Pulmonary artery endothelial cell (primary cell): ENCODE data around the gene CAMTA1. TPM values are rescaled to one million over a fixed set of nuclear protein-coding genes. Genes with fewer than 3 reads are reported as not detected.

Source experiments
- DNase-seq: peaks from one replicate; pipeline ENCODE4 v3.0.0-alpha.2; 2011; ENCODE audit warnings: low read depth, low spot score
- total RNA-seq: library from RNA; depleted of rRNA; stranded (reverse); fragments of >200 nt; gene quantifications from 2 replicates; pipeline ENCODE4 v1.2.3, GENCODE V29; 2014

CAMTA1 gene
- total RNA-seq, 1 donor from 2014 or later, result 54.0 TPM

GRCh38 chr1:6873298-6874015 is 88.2 kb downstream of the CAMTA1 start:
- no peak for DNase-seq

- no peak for DNase-seq
Observed at GRCh38 chr1:6874298-6874697, 89.0 kb downstream of the CAMTA1 start.

GRCh38 chr1:6880951-6881690 is 95.9 kb downstream of the CAMTA1 start:
- no peak for DNase-seq

GRCh38 chr1:6882414-6882813 is 97.2 kb downstream of the CAMTA1 start:
- no peak for DNase-seq

- no peak for DNase-seq
Observed at GRCh38 chr1:6884652-6885153, 99.4 kb downstream of the CAMTA1 start.

- no peak for DNase-seq
Observed at GRCh38 chr1:6885426-6885825, 100.2 kb downstream of the CAMTA1 start.

GRCh38 chr1:6886523-6886922 is 101.3 kb downstream of the CAMTA1 start:
- no peak for DNase-seq

- no peak for DNase-seq
Observed at GRCh38 chr1:6888268-6888667, 103.0 kb downstream of the CAMTA1 start.

- DNase-seq, result no peak
Observed at GRCh38 chr1:6888870-6889269, 103.6 kb downstream of the CAMTA1 start.

- peak; percentile 15 for DNase-seq
Observed at GRCh38 chr1:6889875-6890480, 104.7 kb downstream of the CAMTA1 start.

GRCh38 chr1:6890686-6891085 is 105.4 kb downstream of the CAMTA1 start:
- no peak for DNase-seq

- DNase-seq, result no peak
Observed at GRCh38 chr1:6891781-6892579, 106.7 kb downstream of the CAMTA1 start.

GRCh38 chr1:6893388-6893787 is 108.1 kb downstream of the CAMTA1 start:
- DNase-seq, result no peak

- DNase-seq, result no peak
Observed at GRCh38 chr1:6897138-6897537, 111.9 kb downstream of the CAMTA1 start.

- DNase-seq, result no peak
Observed at GRCh38 chr1:6898974-6899539, 113.8 kb downstream of the CAMTA1 start.

GRCh38 chr1:6899621-6900020 is 114.4 kb downstream of the CAMTA1 start:
- DNase-seq, result no peak

GRCh38 chr1:6902153-6902552 is 116.9 kb downstream of the CAMTA1 start:
- no peak for DNase-seq

- no peak for DNase-seq
Observed at GRCh38 chr1:6904476-6905170, 119.4 kb downstream of the CAMTA1 start.

GRCh38 chr1:6905331-6905730 is 120.1 kb downstream of the CAMTA1 start:
- DNase-seq, result no peak

GRCh38 chr1:6905790-6906189 is 120.5 kb downstream of the CAMTA1 start:
- DNase-seq, result no peak

GRCh38 chr1:6906783-6907182 is 121.5 kb downstream of the CAMTA1 start:
- DNase-seq, result no peak
